ENCODE data around the gene SLC24A3.

DNA sequence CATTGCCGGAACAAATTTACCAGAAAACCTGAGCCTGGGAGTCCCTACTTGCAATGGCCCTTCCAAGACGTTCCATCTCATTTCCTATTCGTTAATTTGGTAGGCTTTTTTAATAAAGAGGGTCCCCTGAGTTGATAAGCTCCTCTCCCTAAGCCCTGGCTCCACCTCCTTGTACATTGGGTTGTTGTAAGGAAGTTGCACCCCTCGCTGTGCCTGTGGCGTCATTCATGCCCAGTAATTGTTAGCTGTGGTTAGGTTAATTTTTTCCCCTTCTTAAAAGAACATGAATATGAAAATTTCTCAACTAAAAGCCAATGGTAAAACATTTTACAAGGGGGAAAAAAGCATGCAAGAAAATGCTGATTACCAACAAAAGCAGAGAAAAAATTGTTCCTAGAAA is 91.9 kb downstream of the SLC24A3 start:
- TF ChIP-seq, protein P1, sequence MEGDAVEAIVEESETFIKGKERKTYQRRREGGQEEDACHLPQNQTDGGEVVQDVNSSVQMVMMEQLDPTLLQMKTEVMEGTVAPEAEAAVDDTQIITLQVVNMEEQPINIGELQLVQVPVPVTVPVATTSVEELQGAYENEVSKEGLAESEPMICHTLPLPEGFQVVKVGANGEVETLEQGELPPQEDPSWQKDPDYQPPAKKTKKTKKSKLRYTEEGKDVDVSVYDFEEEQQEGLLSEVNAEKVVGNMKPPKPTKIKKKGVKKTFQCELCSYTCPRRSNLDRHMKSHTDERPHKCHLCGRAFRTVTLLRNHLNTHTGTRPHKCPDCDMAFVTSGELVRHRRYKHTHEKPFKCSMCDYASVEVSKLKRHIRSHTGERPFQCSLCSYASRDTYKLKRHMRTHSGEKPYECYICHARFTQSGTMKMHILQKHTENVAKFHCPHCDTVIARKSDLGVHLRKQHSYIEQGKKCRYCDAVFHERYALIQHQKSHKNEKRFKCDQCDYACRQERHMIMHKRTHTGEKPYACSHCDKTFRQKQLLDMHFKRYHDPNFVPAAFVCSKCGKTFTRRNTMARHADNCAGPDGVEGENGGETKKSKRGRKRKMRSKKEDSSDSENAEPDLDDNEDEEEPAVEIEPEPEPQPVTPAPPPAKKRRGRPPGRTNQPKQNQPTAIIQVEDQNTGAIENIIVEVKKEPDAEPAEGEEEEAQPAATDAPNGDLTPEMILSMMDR (conservative IDR thresholded peaks at IDR 0.05; ENCODE audit: low read depth, low read length), result no peak
- no peak for TF ChIP-seq EZH2 (IDR thresholded peaks at IDR 0.05; ENCODE audit: borderline replicate concordance, low read depth, low read length, poor library complexity, severe bottlenecking)
